ENCODE measurements around the gene ACY1. TPM values are rescaled to one million over a fixed set of nuclear protein-coding genes. Genes with fewer than 3 reads are reported as not detected.

ACY1 gene
- total and polyA plus RNA-seq, 4 donors: 69.5 to 274 (median 238) TPM

DNA sequence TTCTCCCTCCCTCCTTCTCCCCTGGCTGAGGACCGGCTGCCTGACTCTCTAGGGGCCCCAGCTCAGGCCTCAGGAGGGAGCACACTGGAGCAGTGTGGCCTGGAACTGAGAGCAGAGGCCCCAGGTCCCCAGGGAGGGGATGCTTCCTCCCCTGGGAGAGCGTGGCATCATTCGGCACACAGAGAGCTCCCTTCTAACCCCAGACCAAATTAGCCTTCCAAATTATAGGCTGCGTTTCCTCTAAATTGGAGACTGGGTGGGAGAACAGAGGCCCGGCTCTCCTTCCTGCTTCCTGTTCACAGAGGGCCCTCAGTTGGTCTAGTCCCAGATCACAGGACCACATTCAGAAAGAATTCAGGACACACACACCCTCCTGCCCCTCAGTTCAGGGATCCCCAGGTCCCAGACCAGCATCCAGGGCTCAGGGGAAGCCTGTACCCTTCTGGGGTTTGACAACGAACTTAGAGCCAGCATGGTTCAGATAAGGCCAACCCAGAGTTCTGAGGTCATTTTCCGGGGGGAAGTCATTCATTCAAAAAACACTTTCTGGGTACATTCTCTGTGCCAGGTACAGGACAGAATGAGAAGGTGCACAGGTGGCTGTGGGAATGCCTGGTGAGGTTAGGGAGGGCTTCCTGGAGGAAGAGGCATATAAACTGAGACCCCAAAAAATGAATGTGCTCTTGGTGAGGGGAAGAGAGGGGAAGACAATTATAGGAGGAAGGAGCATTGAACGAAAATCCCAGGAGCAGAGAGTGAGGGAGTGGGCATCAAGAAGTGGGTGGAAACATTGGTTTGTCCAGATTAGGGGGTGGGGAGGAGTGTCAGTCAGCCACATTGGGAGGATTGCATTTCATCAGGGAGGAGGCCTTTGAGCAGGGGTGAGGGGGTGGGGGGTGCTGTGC is 40.8 kb downstream of the ACY1 start:
- H3K4me3 ChIP-seq (ENCODE audit: low read depth in 1 of 3, low read length in 3 of 3): no peak overlapping the region
- no peak overlapping the region for H3K9ac ChIP-seq (ENCODE audit: low read depth in 1 of 2, low read length in 2 of 2)
- peaks cover 0 to 3% (median 0%) of the 10 kb centered on the region in 4 donors for H3K4me1 ChIP-seq (ENCODE audit: control insufficient read depth in 4 of 4, insufficient read depth in 4 of 4, low read length in 3 of 4)
- 77% methylated on average over 8 of the region's 8 CpGs for WGBS
- H3K9me3 ChIP-seq (ENCODE audit: control insufficient read depth in 4 of 4, low read length in 3 of 4): no peaks in the 10 kb centered on the region
- H3K27me3 ChIP-seq (ENCODE audit: control insufficient read depth in 4 of 4, insufficient read depth in 4 of 4, low read length in 3 of 4): no peaks in the 10 kb centered on the region
- H3K27ac ChIP-seq (ENCODE audit: low read depth in 1 of 2, low read length in 2 of 2): no peak overlapping the region
- no peaks in the 10 kb centered on the region for H3K36me3 ChIP-seq (ENCODE audit: control insufficient read depth in 4 of 4, insufficient read depth in 3 of 4, low read depth in 1 of 4, low read length in 3 of 4)
- DNase-seq (ENCODE audit: low spot score): no peak
- no peak for TF ChIP-seq CTCF (IDR thresholded peaks at IDR 0.05; ENCODE audit: low read depth, low read length, missing input control)
- TF ChIP-seq SP1 (IDR thresholded peaks at IDR 0.05): no peak
- TF ChIP-seq HNF4A (conservative IDR thresholded peaks at IDR 0.05): no peak
- TF ChIP-seq, protein P1, sequence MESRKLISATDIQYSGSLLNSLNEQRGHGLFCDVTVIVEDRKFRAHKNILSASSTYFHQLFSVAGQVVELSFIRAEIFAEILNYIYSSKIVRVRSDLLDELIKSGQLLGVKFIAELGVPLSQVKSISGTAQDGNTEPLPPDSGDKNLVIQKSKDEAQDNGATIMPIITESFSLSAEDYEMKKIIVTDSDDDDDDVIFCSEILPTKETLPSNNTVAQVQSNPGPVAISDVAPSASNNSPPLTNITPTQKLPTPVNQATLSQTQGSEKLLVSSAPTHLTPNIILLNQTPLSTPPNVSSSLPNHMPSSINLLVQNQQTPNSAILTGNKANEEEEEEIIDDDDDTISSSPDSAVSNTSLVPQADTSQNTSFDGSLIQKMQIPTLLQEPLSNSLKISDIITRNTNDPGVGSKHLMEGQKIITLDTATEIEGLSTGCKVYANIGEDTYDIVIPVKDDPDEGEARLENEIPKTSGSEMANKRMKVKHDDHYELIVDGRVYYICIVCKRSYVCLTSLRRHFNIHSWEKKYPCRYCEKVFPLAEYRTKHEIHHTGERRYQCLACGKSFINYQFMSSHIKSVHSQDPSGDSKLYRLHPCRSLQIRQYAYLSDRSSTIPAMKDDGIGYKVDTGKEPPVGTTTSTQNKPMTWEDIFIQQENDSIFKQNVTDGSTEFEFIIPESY (IDR thresholded peaks at IDR 0.05): no peak
- no peak for TF ChIP-seq JUND (IDR thresholded peaks at IDR 0.05)
- TF ChIP-seq RXRA (IDR thresholded peaks at IDR 0.05): no peak
- no peak for TF ChIP-seq HNF4G (IDR thresholded peaks at IDR 0.05)
- no peak for TF ChIP-seq TAF1 (conservative IDR thresholded peaks at IDR 0.05)
- TF ChIP-seq, protein P2, sequence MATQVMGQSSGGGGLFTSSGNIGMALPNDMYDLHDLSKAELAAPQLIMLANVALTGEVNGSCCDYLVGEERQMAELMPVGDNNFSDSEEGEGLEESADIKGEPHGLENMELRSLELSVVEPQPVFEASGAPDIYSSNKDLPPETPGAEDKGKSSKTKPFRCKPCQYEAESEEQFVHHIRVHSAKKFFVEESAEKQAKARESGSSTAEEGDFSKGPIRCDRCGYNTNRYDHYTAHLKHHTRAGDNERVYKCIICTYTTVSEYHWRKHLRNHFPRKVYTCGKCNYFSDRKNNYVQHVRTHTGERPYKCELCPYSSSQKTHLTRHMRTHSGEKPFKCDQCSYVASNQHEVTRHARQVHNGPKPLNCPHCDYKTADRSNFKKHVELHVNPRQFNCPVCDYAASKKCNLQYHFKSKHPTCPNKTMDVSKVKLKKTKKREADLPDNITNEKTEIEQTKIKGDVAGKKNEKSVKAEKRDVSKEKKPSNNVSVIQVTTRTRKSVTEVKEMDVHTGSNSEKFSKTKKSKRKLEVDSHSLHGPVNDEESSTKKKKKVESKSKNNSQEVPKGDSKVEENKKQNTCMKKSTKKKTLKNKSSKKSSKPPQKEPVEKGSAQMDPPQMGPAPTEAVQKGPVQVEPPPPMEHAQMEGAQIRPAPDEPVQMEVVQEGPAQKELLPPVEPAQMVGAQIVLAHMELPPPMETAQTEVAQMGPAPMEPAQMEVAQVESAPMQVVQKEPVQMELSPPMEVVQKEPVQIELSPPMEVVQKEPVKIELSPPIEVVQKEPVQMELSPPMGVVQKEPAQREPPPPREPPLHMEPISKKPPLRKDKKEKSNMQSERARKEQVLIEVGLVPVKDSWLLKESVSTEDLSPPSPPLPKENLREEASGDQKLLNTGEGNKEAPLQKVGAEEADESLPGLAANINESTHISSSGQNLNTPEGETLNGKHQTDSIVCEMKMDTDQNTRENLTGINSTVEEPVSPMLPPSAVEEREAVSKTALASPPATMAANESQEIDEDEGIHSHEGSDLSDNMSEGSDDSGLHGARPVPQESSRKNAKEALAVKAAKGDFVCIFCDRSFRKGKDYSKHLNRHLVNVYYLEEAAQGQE (IDR thresholded peaks at IDR 0.05): no peak
- no peak for TF ChIP-seq ATF3 (IDR thresholded peaks at IDR 0.05)
- TF ChIP-seq FOXA1 (IDR thresholded peaks at IDR 0.05): no peak
- TF ChIP-seq GABPA (IDR thresholded peaks at IDR 0.05 in 1 of 2, conservative IDR thresholded peaks at IDR 0.05 in 1 of 2): no peak
- no peak for TF ChIP-seq EGR1 (IDR thresholded peaks at IDR 0.05; ENCODE audit: low read depth in 2 of 2)
- TF ChIP-seq FOXA2 (IDR thresholded peaks at IDR 0.05): no peak
- no peak for TF ChIP-seq NR2F2 (IDR thresholded peaks at IDR 0.05)
